Measurements from ENCODE around the gene RNASEH1. TPM values are rescaled to one million over a fixed set of nuclear protein-coding genes. Genes with fewer than 3 reads are reported as not detected.

RNASEH1 gene
- total RNA-seq, 1 donor, result 39.4 TPM

- Histone ChIP-seq H3K9me3 (ENCODE audit: low read depth, low read length) (no peaks in the 10 kb centered on the region), H3K4me2 (ENCODE audit: insufficient read depth, low read length) (peak overlapping the region; percentile 41), H3K27ac (ENCODE audit: low read depth, low read length) (no peak overlapping the region), H4K20me1 (ENCODE audit: insufficient read depth, low read length) (no peaks in the 10 kb centered on the region), H3K79me2 (ENCODE audit: insufficient read depth, low read length) (no peaks in the 10 kb centered on the region), H3K36me3 (ENCODE audit: insufficient read depth, low read length) (no peaks in the 10 kb centered on the region), H2AFZ (ENCODE audit: low read length) (no peak overlapping the region), H3K4me3 (ENCODE audit: insufficient read depth, low read length) (no peak overlapping the region), H3K27me3 (ENCODE audit: insufficient read depth, low read length) (no peaks in the 10 kb centered on the region), H3K4me1 (ENCODE audit: insufficient read depth, low read length) (peaks cover 24% of the 10 kb centered on the region)
- no peak for TF ChIP-seq CTCF (IDR thresholded peaks at IDR 0.05; ENCODE audit: extremely low read depth, low read depth, low read length)
- peak; percentile 91 for DNase-seq (ENCODE audit: insufficient read length, low spot score, missing footprints)
These were observed 34.5 kb downstream of the RNASEH1 start for GRCh38 chr2:3523551-3524041.

- Histone ChIP-seq H3K27ac (ENCODE audit: low read depth, low read length) (no peak overlapping the region), H2AFZ (ENCODE audit: low read length) (no peak overlapping the region), H4K20me1 (ENCODE audit: insufficient read depth, low read length) (no peaks in the 10 kb centered on the region), H3K27me3 (ENCODE audit: insufficient read depth, low read length) (no peaks in the 10 kb centered on the region), H3K4me2 (ENCODE audit: insufficient read depth, low read length) (no peak overlapping the region), H3K79me2 (ENCODE audit: insufficient read depth, low read length) (peaks cover 6% of the 10 kb centered on the region), H3K4me1 (ENCODE audit: insufficient read depth, low read length) (peaks cover 27% of the 10 kb centered on the region), H3K4me3 (ENCODE audit: insufficient read depth, low read length) (no peak overlapping the region), H3K9me3 (ENCODE audit: low read depth, low read length) (no peaks in the 10 kb centered on the region), H3K36me3 (ENCODE audit: insufficient read depth, low read length) (no peaks in the 10 kb centered on the region)
- no peak for TF ChIP-seq CTCF (IDR thresholded peaks at IDR 0.05; ENCODE audit: extremely low read depth, low read depth, low read length)
- DNase-seq (ENCODE audit: insufficient read length, low spot score, missing footprints), result no peak
These were observed 35.1 kb downstream of the RNASEH1 start for GRCh38 chr2:3522961-3523421.

- H2AFZ ChIP-seq (ENCODE audit: low read length), result no peak overlapping the region
- no peak overlapping the region for H3K4me3 ChIP-seq (ENCODE audit: insufficient read depth, low read length)
- H3K9me3 ChIP-seq (ENCODE audit: low read depth, low read length), result no peaks in the 10 kb centered on the region
- H3K79me2 ChIP-seq (ENCODE audit: insufficient read depth, low read length), result peaks cover 23% of the 10 kb centered on the region
- peaks cover 4% of the 10 kb centered on the region for H3K36me3 ChIP-seq (ENCODE audit: insufficient read depth, low read length)
- TF ChIP-seq CTCF (IDR thresholded peaks at IDR 0.05; ENCODE audit: extremely low read depth, low read depth, low read length), result no peak
- H3K4me2 ChIP-seq (ENCODE audit: insufficient read depth, low read length), result peak overlapping the region; percentile 98
- no peaks in the 10 kb centered on the region for H3K27me3 ChIP-seq (ENCODE audit: insufficient read depth, low read length)
- peaks cover 32% of the 10 kb centered on the region for H3K4me1 ChIP-seq (ENCODE audit: insufficient read depth, low read length)
- H4K20me1 ChIP-seq (ENCODE audit: insufficient read depth, low read length), result no peaks in the 10 kb centered on the region
- no peak for DNase-seq (ENCODE audit: insufficient read length, low spot score, missing footprints)
- no peak overlapping the region for H3K27ac ChIP-seq (ENCODE audit: low read depth, low read length)
These were observed 37.5 kb downstream of the RNASEH1 start for GRCh38 chr2:3520591-3520990.

- peak within 1 kb of the TSS; percentile 81 for H3K27ac ChIP-seq (ENCODE audit: low read depth, low read length)
- H2AFZ ChIP-seq (ENCODE audit: low read length), result peak within 1 kb of the TSS; percentile 87
- peak within 1 kb of the TSS; percentile 94 for H3K4me3 ChIP-seq (ENCODE audit: insufficient read depth, low read length)
- no peaks in the 10 kb centered on the region for H3K27me3 ChIP-seq (ENCODE audit: insufficient read depth, low read length)
- no peaks in the 10 kb centered on the region for H3K9me3 ChIP-seq (ENCODE audit: low read depth, low read length)
- TF ChIP-seq CTCF (IDR thresholded peaks at IDR 0.05; ENCODE audit: extremely low read depth, low read depth, low read length), result no peak
- no peaks in the 10 kb centered on the region for H4K20me1 ChIP-seq (ENCODE audit: insufficient read depth, low read length)
- peak within 1 kb of the TSS; percentile 98 for H3K4me2 ChIP-seq (ENCODE audit: insufficient read depth, low read length)
- DNase-seq (ENCODE audit: insufficient read length, low spot score, missing footprints), result peak; percentile 96
- H3K36me3 ChIP-seq (ENCODE audit: insufficient read depth, low read length), result peaks cover 4% of the 10 kb centered on the region
- H3K4me1 ChIP-seq (ENCODE audit: insufficient read depth, low read length), result peaks cover 27% of the 10 kb centered on the region
- peaks cover 23% of the 10 kb centered on the region for H3K79me2 ChIP-seq (ENCODE audit: insufficient read depth, low read length)
These were observed 38.6 kb downstream of the RNASEH1 start, which contains the start of gene ADI1 for GRCh38 chr2:3519255-3520205. TSS of gene ADI1 (minus strand) at chr2:3519531. CDS start at chr2:3519487, 44 bp downstream.
